Measurements from ENCODE around the gene MEGF10.

Gene MEGF10

DNA sequence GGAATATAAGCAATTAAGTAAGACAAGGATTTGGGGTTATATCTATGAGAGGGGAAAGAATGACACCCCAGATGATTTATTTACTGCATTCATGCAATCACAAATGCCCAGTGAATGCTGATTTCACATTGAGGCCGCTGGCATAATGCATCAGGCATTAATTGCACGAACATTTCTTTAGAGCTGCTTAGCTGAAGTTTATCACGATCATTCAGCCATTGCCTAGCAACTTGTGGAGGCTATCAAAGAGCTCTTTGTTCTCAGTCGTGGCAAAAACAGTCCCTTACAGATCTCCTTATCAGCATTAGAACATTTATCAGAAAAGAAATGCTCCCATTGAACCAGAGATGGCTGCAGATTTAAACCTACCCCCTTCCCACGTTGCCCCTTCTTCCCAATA lies 138.2 kb downstream of the MEGF10 start:
- Histone ChIP-seq H3K9ac (ENCODE audit: low read depth in 1 of 2, low read length in 2 of 2) (no peak overlapping the region), H3K36me3 (ENCODE audit: control insufficient read depth in 1 of 2, insufficient read depth in 2 of 2, low read length in 2 of 2) (no peaks in the 10 kb centered on the region), H3K27ac (ENCODE audit: low read depth, low read length) (no peak overlapping the region), H3K9me3 (ENCODE audit: control insufficient read depth in 1 of 2, low read length in 2 of 2) (no peaks in the 10 kb centered on the region), H3K4me1 (ENCODE audit: control insufficient read depth in 1 of 2, insufficient read depth in 2 of 2, low read length in 2 of 2) (peaks cover 4 to 9% of the 10 kb centered on the region in 2 donors), H3K27me3 (ENCODE audit: control insufficient read depth in 1 of 2, insufficient read depth in 2 of 2, low read length in 2 of 2) (no peaks in the 10 kb centered on the region), H3K4me3 (ENCODE audit: low read depth in 1 of 2, low read length in 2 of 2) (no peak overlapping the region)

DNA sequence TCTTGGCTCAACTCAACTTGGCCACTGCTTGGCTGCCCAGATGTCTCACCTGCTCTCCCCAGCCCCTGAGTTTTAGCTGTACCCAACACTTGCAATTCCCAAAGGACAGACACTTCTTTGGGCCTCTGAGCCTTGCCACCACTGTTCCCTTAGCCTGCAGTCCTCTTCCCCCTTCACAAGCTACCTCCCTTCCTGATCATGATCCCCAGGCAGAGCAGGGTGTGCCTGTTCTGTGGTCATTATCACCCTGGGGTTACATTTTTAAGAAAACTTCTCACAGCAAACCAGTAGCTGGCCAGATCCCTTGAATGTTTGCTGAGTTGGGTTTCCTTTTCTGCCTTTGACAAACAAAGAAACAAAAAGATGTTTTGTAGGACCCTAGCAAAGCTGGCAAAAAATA lies 139.3 kb downstream of the MEGF10 start:
- no peak overlapping the region for H3K27ac ChIP-seq (ENCODE audit: low read depth, low read length)
- H3K27me3 ChIP-seq (ENCODE audit: control insufficient read depth in 1 of 2, insufficient read depth in 2 of 2, low read length in 2 of 2) = no peaks in the 10 kb centered on the region
- no peak overlapping the region for H3K9ac ChIP-seq (ENCODE audit: low read depth in 1 of 2, low read length in 2 of 2)
- no peak overlapping the region for H3K4me3 ChIP-seq (ENCODE audit: low read depth in 1 of 2, low read length in 2 of 2)
- H3K9me3 ChIP-seq (ENCODE audit: control insufficient read depth in 1 of 2, low read length in 2 of 2) = no peaks in the 10 kb centered on the region
- H3K4me1 ChIP-seq (ENCODE audit: control insufficient read depth in 1 of 2, insufficient read depth in 2 of 2, low read length in 2 of 2) = peaks cover 4 to 9% of the 10 kb centered on the region in 2 donors
- no peaks in the 10 kb centered on the region for H3K36me3 ChIP-seq (ENCODE audit: control insufficient read depth in 1 of 2, insufficient read depth in 2 of 2, low read length in 2 of 2)

DNA sequence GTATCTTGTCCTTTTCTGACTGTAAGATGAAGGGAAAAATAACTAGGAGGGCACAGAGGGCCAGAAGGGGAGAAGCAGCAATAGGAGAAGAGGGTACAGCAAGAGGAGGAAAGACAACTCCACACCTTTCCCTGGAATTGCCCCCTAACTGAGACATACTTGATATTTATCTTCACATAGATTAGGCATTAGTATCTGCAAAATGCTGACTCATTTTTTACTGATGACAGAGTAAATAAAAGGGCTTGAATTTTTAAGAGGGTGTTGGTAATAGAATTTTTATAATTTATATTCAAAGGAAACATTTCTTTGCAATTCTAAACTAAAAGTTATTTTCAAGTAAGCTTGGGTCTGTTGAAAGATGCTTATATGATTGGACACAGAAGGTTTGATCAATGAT lies 140.0 kb downstream of the MEGF10 start:
- Histone ChIP-seq H3K4me3 (ENCODE audit: low read depth in 1 of 2, low read length in 2 of 2) (no peak overlapping the region), H3K4me1 (ENCODE audit: control insufficient read depth in 1 of 2, insufficient read depth in 2 of 2, low read length in 2 of 2) (peaks cover 4 to 9% of the 10 kb centered on the region in 2 donors), H3K36me3 (ENCODE audit: control insufficient read depth in 1 of 2, insufficient read depth in 2 of 2, low read length in 2 of 2) (no peaks in the 10 kb centered on the region), H3K27ac (ENCODE audit: low read depth, low read length) (no peak overlapping the region), H3K9ac (ENCODE audit: low read depth in 1 of 2, low read length in 2 of 2) (no peak overlapping the region), H3K9me3 (ENCODE audit: control insufficient read depth in 1 of 2, low read length in 2 of 2) (no peaks in the 10 kb centered on the region), H3K27me3 (ENCODE audit: control insufficient read depth in 1 of 2, insufficient read depth in 2 of 2, low read length in 2 of 2) (no peaks in the 10 kb centered on the region)

DNA sequence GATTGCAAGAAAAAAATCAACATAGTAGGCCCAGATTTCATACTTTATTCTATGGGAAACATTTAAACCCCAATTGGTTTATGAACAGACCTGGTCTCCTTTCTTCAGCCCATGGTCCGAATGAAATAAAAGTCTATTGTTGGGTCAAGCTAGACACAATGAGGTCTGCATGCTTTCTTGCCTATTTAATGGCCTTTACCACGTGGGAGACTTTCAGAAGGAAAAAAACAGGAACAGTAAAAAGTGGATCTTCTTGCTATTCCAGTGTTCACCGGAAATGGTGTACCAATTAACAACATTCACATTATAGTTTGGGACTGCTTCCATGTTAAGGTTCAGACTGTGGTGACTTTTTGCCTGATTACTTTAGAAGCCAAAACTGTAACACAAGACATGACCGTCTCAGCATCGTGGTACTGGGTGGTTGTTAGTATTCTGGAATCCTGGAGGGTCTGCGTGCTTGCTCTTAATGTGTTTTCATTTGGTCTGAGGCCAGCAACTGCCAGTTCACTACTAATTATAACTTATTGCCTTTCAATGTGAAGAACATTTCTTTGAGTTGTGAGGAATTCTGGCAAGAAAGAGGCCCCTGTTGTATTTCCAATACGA lies 141.5 kb downstream of the MEGF10 start:
- H3K27ac ChIP-seq (ENCODE audit: low read depth, low read length) = no peak overlapping the region
- H3K27me3 ChIP-seq (ENCODE audit: control insufficient read depth in 1 of 2, insufficient read depth in 2 of 2, low read length in 2 of 2) = no peaks in the 10 kb centered on the region
- no peak overlapping the region for H3K9ac ChIP-seq (ENCODE audit: low read depth in 1 of 2, low read length in 2 of 2)
- H3K4me1 ChIP-seq (ENCODE audit: control insufficient read depth in 1 of 2, insufficient read depth in 2 of 2, low read length in 2 of 2) = peaks cover 4 to 9% of the 10 kb centered on the region in 2 donors
- no peaks in the 10 kb centered on the region for H3K36me3 ChIP-seq (ENCODE audit: control insufficient read depth in 1 of 2, insufficient read depth in 2 of 2, low read length in 2 of 2)
- H3K9me3 ChIP-seq (ENCODE audit: control insufficient read depth in 1 of 2, low read length in 2 of 2) = no peaks in the 10 kb centered on the region
- H3K4me3 ChIP-seq (ENCODE audit: low read depth in 1 of 2, low read length in 2 of 2) = no peak overlapping the region

DNA sequence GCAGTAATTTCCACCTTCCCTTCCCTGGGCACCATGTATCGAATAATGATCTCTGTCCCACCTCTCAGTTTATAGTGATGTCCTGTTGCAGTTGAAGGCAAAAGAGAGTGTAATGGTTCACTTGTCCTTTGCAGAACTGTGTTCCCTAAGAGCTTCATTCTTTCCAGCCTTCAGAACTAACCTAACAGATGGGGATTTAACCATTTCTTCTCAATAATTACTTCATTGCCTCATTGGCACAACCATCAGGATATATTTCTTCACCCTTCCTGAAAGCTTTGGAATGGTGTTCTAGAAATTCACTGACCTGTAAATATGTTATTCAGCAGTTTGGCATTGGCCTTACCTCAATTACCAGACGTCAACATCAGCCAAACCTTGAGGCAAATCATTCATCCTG lies 142.9 kb downstream of the MEGF10 start:
- Histone ChIP-seq H3K4me3 (ENCODE audit: low read depth in 1 of 2, low read length in 2 of 2) (no peak overlapping the region), H3K9me3 (ENCODE audit: control insufficient read depth in 1 of 2, low read length in 2 of 2) (no peaks in the 10 kb centered on the region), H3K4me1 (ENCODE audit: control insufficient read depth in 1 of 2, insufficient read depth in 2 of 2, low read length in 2 of 2) (peaks cover 0 to 5% of the 10 kb centered on the region in 2 donors), H3K27me3 (ENCODE audit: control insufficient read depth in 1 of 2, insufficient read depth in 2 of 2, low read length in 2 of 2) (no peaks in the 10 kb centered on the region), H3K27ac (ENCODE audit: low read depth, low read length) (no peak overlapping the region), H3K36me3 (ENCODE audit: control insufficient read depth in 1 of 2, insufficient read depth in 2 of 2, low read length in 2 of 2) (no peaks in the 10 kb centered on the region), H3K9ac (ENCODE audit: low read depth in 1 of 2, low read length in 2 of 2) (no peak overlapping the region)

DNA sequence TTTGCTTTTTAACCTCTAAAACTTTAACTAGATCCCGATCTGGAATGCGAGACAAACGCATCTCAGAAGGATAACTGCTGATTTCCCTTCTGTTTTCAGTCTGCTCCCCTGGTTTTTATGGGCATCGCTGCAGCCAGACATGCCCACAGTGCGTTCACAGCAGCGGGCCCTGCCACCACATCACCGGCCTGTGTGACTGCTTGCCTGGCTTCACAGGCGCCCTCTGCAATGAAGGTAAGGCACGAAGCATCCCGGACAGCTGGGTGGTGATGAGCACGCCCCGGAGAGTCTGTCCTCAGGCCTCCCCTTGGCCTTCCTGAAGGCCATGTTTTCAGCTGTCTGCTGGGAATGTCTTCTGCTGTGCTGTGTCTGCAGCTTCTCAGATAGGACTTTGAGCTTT lies 144.0 kb downstream of the MEGF10 start:
- Histone ChIP-seq H3K9me3 (ENCODE audit: control insufficient read depth in 1 of 2, low read length in 2 of 2) (no peaks in the 10 kb centered on the region), H3K36me3 (ENCODE audit: control insufficient read depth in 1 of 2, insufficient read depth in 2 of 2, low read length in 2 of 2) (no peaks in the 10 kb centered on the region), H3K27me3 (ENCODE audit: control insufficient read depth in 1 of 2, insufficient read depth in 2 of 2, low read length in 2 of 2) (no peaks in the 10 kb centered on the region), H3K4me3 (ENCODE audit: low read depth in 1 of 2, low read length in 2 of 2) (no peak overlapping the region), H3K27ac (ENCODE audit: low read depth, low read length) (no peak overlapping the region), H3K4me1 (ENCODE audit: control insufficient read depth in 1 of 2, insufficient read depth in 2 of 2, low read length in 2 of 2) (peaks cover 0 to 5% of the 10 kb centered on the region in 2 donors), H3K9ac (ENCODE audit: low read depth in 1 of 2, low read length in 2 of 2) (no peak overlapping the region)

DNA sequence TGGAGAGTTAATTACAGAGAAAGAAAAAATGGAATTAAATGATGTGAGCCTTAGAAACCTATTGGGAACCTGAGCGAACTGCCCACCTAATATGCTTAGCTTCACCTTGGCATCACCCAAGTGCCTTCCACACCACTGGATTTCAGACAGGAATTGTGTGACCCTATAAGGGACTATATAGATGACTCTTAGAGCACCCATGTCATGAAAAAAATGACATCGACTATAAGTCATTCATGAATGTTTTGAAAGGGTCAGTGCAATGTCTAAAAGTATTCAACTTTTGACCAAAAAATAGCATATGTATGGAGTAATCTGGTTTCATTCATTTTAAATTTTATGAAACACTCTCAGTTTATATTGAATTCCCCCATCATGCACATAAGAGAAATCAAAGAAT lies 145.2 kb downstream of the MEGF10 start:
- Histone ChIP-seq H3K27ac (ENCODE audit: low read depth, low read length) (no peak overlapping the region), H3K4me3 (ENCODE audit: low read depth in 1 of 2, low read length in 2 of 2) (no peak overlapping the region), H3K9ac (ENCODE audit: low read depth in 1 of 2, low read length in 2 of 2) (no peak overlapping the region), H3K27me3 (ENCODE audit: control insufficient read depth in 1 of 2, insufficient read depth in 2 of 2, low read length in 2 of 2) (no peaks in the 10 kb centered on the region), H3K4me1 (ENCODE audit: control insufficient read depth in 1 of 2, insufficient read depth in 2 of 2, low read length in 2 of 2) (no peaks in the 10 kb centered on the region), H3K36me3 (ENCODE audit: control insufficient read depth in 1 of 2, insufficient read depth in 2 of 2, low read length in 2 of 2) (no peaks in the 10 kb centered on the region), H3K9me3 (ENCODE audit: control insufficient read depth in 1 of 2, low read length in 2 of 2) (no peaks in the 10 kb centered on the region)

DNA sequence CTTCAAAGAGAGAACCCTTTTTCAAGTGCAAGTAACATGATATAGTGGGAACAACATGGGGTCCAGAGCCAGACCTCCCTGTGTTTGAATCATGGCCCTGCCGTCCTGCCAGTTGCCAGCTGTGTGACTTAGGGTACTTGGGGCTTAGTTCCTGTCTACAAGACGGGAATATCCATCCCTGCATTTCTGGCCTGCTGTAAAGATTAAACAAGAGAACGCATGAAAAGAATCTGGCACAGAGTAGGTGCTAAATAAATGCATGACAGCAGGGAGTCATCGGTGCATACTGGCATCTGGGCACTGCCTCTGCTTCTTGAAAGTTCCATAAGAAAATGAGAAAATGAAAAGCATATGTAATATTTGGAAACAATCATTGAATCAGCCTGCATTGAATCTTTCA lies 149.0 kb downstream of the MEGF10 start:
- H3K9ac ChIP-seq (ENCODE audit: low read depth in 1 of 2, low read length in 2 of 2) = no peak overlapping the region

DNA sequence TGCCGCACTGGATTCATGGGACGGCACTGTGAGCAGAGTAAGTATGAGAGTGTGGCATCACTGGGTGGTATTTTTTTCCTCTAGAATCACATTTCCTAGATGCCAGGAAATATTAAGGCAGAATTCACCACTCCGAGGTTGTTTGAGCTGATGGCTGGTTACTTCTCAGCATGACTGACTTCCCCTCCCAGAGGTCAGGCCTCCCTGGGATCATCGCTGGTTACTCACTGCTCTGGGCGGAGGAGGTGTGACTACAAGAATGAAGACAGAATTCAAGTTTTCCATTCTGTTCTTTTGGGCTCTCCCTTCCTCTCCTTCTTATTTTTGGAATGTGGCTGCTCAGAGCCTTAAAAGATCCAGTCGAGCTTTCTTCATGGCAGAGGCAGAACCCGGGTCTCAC lies 150.2 kb downstream of the MEGF10 start:
- Histone ChIP-seq H3K27me3 (ENCODE audit: control insufficient read depth in 1 of 2, insufficient read depth in 2 of 2, low read length in 2 of 2) (no peaks in the 10 kb centered on the region), H3K4me3 (ENCODE audit: low read depth in 1 of 2, low read length in 2 of 2) (no peak overlapping the region), H3K27ac (ENCODE audit: low read depth, low read length) (no peak overlapping the region), H3K9me3 (ENCODE audit: control insufficient read depth in 1 of 2, low read length in 2 of 2) (no peaks in the 10 kb centered on the region), H3K9ac (ENCODE audit: low read depth in 1 of 2, low read length in 2 of 2) (no peak overlapping the region), H3K36me3 (ENCODE audit: control insufficient read depth in 1 of 2, insufficient read depth in 2 of 2, low read length in 2 of 2) (no peaks in the 10 kb centered on the region), H3K4me1 (ENCODE audit: control insufficient read depth in 1 of 2, insufficient read depth in 2 of 2, low read length in 2 of 2) (peaks cover 0 to 7% of the 10 kb centered on the region in 2 donors)

More for the DNA sequence above, 149.0 kb downstream of the MEGF10 start:
- no peaks in the 10 kb centered on the region for H3K36me3 ChIP-seq (ENCODE audit: control insufficient read depth in 1 of 2, insufficient read depth in 2 of 2, low read length in 2 of 2)
- no peaks in the 10 kb centered on the region for H3K9me3 ChIP-seq (ENCODE audit: control insufficient read depth in 1 of 2, low read length in 2 of 2)
- no peak overlapping the region for H3K4me3 ChIP-seq (ENCODE audit: low read depth in 1 of 2, low read length in 2 of 2)
- H3K27me3 ChIP-seq (ENCODE audit: control insufficient read depth in 1 of 2, insufficient read depth in 2 of 2, low read length in 2 of 2) = no peaks in the 10 kb centered on the region
- H3K27ac ChIP-seq (ENCODE audit: low read depth, low read length) = no peak overlapping the region
- peaks cover 0 to 7% of the 10 kb centered on the region in 2 donors for H3K4me1 ChIP-seq (ENCODE audit: control insufficient read depth in 1 of 2, insufficient read depth in 2 of 2, low read length in 2 of 2)

DNA sequence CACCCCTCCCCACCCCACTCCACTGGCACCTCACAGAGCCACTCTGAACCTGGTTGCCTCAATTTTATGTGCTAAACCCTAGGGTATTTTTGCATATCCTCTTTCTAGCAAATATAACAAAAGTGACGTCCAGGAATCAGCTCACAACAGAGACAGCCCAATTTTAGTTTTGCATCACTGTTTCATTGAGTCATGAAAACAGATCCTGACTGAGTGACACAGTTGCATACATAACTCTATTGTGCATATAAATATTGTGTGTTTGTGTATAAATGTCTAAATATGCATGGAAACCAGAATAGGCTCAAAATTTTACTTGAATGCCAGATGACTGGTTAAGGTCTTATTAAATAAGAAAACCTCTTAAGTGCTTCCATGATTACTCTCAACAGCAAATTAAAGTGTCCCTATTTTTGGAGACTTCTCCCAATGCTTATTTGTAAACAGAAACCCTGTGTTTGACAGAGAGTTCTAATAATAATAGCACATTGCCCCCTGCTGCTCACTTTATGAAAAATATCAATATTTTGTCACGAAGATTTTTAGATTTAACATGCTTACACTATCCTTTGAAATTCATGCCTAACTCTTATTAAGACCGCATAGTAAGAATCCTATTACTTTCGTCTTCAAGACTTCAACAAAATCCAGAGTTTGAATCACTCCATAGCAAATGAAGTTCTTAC lies 151.3 kb downstream of the MEGF10 start:
- no peaks in the 10 kb centered on the region for H3K27me3 ChIP-seq (ENCODE audit: control insufficient read depth in 1 of 2, insufficient read depth in 2 of 2, low read length in 2 of 2)
- H3K36me3 ChIP-seq (ENCODE audit: control insufficient read depth in 1 of 2, insufficient read depth in 2 of 2, low read length in 2 of 2) = no peaks in the 10 kb centered on the region
- no peak overlapping the region for H3K27ac ChIP-seq (ENCODE audit: low read depth, low read length)
- peaks cover 0 to 12% of the 10 kb centered on the region in 2 donors for H3K4me1 ChIP-seq (ENCODE audit: control insufficient read depth in 1 of 2, insufficient read depth in 2 of 2, low read length in 2 of 2)
- no peak overlapping the region for H3K4me3 ChIP-seq (ENCODE audit: low read depth in 1 of 2, low read length in 2 of 2)
- H3K9me3 ChIP-seq (ENCODE audit: control insufficient read depth in 1 of 2, low read length in 2 of 2) = no peaks in the 10 kb centered on the region
- H3K9ac ChIP-seq (ENCODE audit: low read depth in 1 of 2, low read length in 2 of 2) = no peak overlapping the region
